PC-3 (cell line): ENCODE measurements around the gene MGAT2. TPM values are rescaled to one million over a fixed set of nuclear protein-coding genes. Genes with fewer than 3 reads are reported as not detected.

Experiments used
- ATAC-seq: fragments of 200-7000 bp; cut with Tn5 transposase; 2 replicates; pipeline ENCODE4 v1.9.1; 2020; ENCODE audit warnings: mild to moderate bottlenecking, moderate library complexity
- BruUV-seq: library from RNA; stranded (reverse); fragments of 400-500 nt; replicated peaks from 2 replicates; lab custom pipeline; 2021; lab: Mats Ljungman, UMichigan
- CTCF ChIA-PET: fragments of 300-600 bp; sonication (Branson Sonifier 250); formaldehyde crosslinking; loops from one replicate; lab custom pipeline; 2022; ENCODE audit warnings: antibody characterized with exemption; lab: Charles Lee
- POLR2A ChIA-PET: fragments of 300-600 bp; sonication (Branson Sonifier 250); formaldehyde crosslinking; loops from one replicate; lab custom pipeline; 2022; ENCODE audit warnings: antibody characterized with exemption; ENCODE audit not compliant: unreplicated experiment; lab: Charles Lee
- DNase-seq: peaks from one replicate; pipeline ENCODE4 v3.0.0-alpha.2; 2015
- H2AFZ ChIP-seq: fragments of 300-600 bp; sonication (generic); 2 replicates; pipeline ENCODE4 v1.6.0; 2016; ENCODE audit warnings: antibody characterized with exemption, low read length
- H3F3A ChIP-seq: fragments of 300-600 bp; sonication (generic); one replicate; pipeline ENCODE4 v1.6.0; 2017; ENCODE audit warnings: antibody characterized with exemption, low read length, control low read depth, mild to moderate bottlenecking; ENCODE audit not compliant: unreplicated experiment
- H3K27ac ChIP-seq: fragments of 300-600 bp; sonication (generic); 2 replicates; pipeline ENCODE4 v1.5.1; 2016; ENCODE audit warnings: mild to moderate bottlenecking, low read length
- H3K27me3 ChIP-seq: fragments of 300-600 bp; sonication (generic); 2 replicates; pipeline ENCODE4 v1.6.1; 2016; ENCODE audit warnings: low read length, mixed read lengths
- H3K36me3 ChIP-seq: fragments of 300-600 bp; sonication (generic); 2 replicates; pipeline ENCODE4 v1.6.1; 2016; ENCODE audit warnings: low read depth, mixed run types, low read length, mixed read lengths
- H3K4me1 ChIP-seq: fragments of 300-600 bp; sonication (generic); 2 replicates; pipeline ENCODE4 v1.5.1; 2016; ENCODE audit warnings: low read length; ENCODE audit not compliant: insufficient read depth
- H3K4me2 ChIP-seq: fragments of 300-600 bp; sonication (generic); 2 replicates; pipeline ENCODE4 v1.6.0; 2016; ENCODE audit warnings: low read length
- H3K4me3 ChIP-seq: fragments of 300-600 bp; sonication (generic); 2 replicates; pipeline ENCODE4 v1.5.1; 2016; ENCODE audit warnings: mild to moderate bottlenecking, low read length, mixed read lengths
- H3K79me2 ChIP-seq: fragments of 300-600 bp; sonication (generic); 2 replicates; pipeline ENCODE4 v1.6.1; 2017; ENCODE audit warnings: low read length, mixed read lengths
- H3K9ac ChIP-seq: fragments of 300-600 bp; sonication (generic); 2 replicates; pipeline ENCODE4 v1.6.0; 2016; ENCODE audit warnings: mild to moderate bottlenecking, low read length
- H3K9me2 ChIP-seq: fragments of 300-600 bp; sonication (generic); replicated peaks from 2 replicates; pipeline ENCODE4 v1.6.1; 2016; ENCODE audit warnings: mixed run types, low read length, mixed read lengths
- H3K9me3 ChIP-seq: fragments of 300-600 bp; sonication (generic); 2 replicates; pipeline ENCODE4 v1.6.1; 2016; ENCODE audit warnings: low read length, mixed read lengths
- H4K20me1 ChIP-seq: fragments of 300-600 bp; sonication (generic); 2 replicates; pipeline ENCODE4 v1.6.1; 2016; ENCODE audit warnings: low read length, mixed read lengths
- EZH2 ChIP-seq: fragments of 300-600 bp; sonication (generic); IDR thresholded peaks from one replicate; pipeline ENCODE4 v1.6.1; 2017; ENCODE audit warnings: antibody characterized with exemption, mild to moderate bottlenecking, low read length; ENCODE audit not compliant: unreplicated experiment
- EZH2phosphoT487 ChIP-seq: fragments of 300-600 bp; sonication (generic); IDR thresholded peaks from 2 replicates; pipeline ENCODE4 v1.6.1; 2018; ENCODE audit warnings: mild to moderate bottlenecking, antibody characterized with exemption, low read length, borderline replicate concordance
- intact Hi-C: fragments of 100-400 bp; cut with micrococcal nuclease; formaldehyde crosslinking; loops from 2 replicates; pipeline ENCODE4 v1.9.0; 2023
- total RNA-seq: library from RNA; depleted of rRNA; stranded (reverse); fragments of >200 nt; gene quantifications from 2 replicates; pipeline ENCODE4 v1.2.3, GENCODE V29; 2014
- TF ChIP-seq, protein P1 (sequence below): fragments of 300-600 bp; sonication (generic); conservative IDR thresholded peaks from 2 replicates; pipeline ENCODE4 v1.5.1; 2017; ENCODE audit warnings: antibody characterized with exemption, low read depth, mild to moderate bottlenecking, low read length

The MGAT2 gene
- total RNA-seq, 1 experiment from 2014 or later = 39.5 TPM

DNA sequence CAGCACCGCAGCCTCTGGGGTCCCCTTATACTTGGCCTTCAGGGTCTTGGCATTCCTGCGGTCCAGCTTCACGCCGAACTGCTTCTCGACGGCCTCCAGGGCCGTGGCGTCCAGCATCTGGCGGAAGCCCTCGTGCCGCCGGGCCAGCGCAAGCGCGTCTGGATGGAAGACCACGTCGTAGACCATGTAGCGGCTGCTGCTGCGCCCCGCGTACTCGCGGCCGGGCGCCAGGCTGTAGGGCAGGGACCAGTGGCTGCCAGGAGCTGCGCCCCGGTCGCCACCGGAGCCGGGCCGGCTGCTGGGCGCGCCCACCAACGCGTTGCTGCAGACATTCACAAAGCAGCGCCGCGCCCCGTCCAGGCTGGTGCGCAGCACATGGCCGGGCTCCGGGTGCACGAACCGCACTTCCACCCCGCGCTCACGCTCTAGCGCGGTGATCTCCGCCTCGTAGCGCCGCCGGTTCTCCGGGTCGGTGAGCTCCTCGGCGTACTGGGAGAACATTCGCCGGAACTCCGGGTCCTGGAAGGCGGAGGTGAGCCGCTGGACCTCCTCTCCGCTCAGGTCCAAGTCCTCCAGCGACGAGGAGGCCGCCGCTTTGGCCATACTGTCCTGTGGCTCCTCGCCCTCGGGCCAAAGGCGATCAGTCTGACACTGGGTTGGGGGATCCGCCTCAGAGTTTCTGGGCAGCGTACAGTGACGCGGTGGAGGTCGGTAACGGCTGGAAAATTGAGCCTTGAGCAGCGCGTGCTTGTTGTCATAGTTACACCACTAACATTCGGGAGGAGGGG is 14.1 kb downstream of the MGAT2 start, which contains the start of gene DNAAF2:
Gene DNAAF2 (minus strand): TSS at position 698 of the 788 bp plus-strand sequence. CDS start 95 bp downstream, at position 603.
- ATAC-seq (peak; percentile 37), DNase-seq (peak; percentile 74)
- Histone ChIP-seq H3K36me3 (peaks cover 20% of the 10 kb centered on the region), H3K27ac (peak within 1 kb of the TSS; percentile 88), H3K79me2 (peaks cover 95% of the 10 kb centered on the region), H2AFZ (peak within 1 kb of the TSS; percentile 91), H3K9me3 (no peaks in the 10 kb centered on the region), H3K9me2 (no peaks in the 10 kb centered on the region), H3F3A (no peaks in the 10 kb centered on the region), H3K27me3 (no peaks in the 10 kb centered on the region), H3K4me2 (peak within 1 kb of the TSS; percentile 81), H4K20me1 (peaks cover 14% of the 10 kb centered on the region), H3K9ac (peak within 1 kb of the TSS; percentile 99), H3K4me3 (peak within 1 kb of the TSS; percentile 71), H3K4me1 (peaks cover 28% of the 10 kb centered on the region)
- TF ChIP-seq, protein P1, sequence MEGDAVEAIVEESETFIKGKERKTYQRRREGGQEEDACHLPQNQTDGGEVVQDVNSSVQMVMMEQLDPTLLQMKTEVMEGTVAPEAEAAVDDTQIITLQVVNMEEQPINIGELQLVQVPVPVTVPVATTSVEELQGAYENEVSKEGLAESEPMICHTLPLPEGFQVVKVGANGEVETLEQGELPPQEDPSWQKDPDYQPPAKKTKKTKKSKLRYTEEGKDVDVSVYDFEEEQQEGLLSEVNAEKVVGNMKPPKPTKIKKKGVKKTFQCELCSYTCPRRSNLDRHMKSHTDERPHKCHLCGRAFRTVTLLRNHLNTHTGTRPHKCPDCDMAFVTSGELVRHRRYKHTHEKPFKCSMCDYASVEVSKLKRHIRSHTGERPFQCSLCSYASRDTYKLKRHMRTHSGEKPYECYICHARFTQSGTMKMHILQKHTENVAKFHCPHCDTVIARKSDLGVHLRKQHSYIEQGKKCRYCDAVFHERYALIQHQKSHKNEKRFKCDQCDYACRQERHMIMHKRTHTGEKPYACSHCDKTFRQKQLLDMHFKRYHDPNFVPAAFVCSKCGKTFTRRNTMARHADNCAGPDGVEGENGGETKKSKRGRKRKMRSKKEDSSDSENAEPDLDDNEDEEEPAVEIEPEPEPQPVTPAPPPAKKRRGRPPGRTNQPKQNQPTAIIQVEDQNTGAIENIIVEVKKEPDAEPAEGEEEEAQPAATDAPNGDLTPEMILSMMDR = peak; percentile 2; the same call in 1 of the 2 replicates
- TF ChIP-seq EZH2 (no peak), EZH2phosphoT487 (no peak)
- TSS peak; percentile 20 for BruUV-seq
- ChIA-PET CTCF (interaction anchor here (0.6 to 1.5 kb wide), 10 partner anchors 11 to 227 kb away, joined by 3 to 21 read pairs (median 5); partner anchors contain the start of genes KLHDC2, MGAT2, NEMF and RPL36AL), POLR2A (interaction anchor here (0.6 to 1.6 kb wide), 6 partner anchors 10 to 136 kb away, joined by 3 to 25 read pairs (median 12); partner anchors contain the start of genes KLHDC2, MGAT2, RPL36AL and RPS29)
- intact Hi-C loops = loop anchor here (1.0 to 2.0 kb wide), 5 partner anchors 58 to 218 kb away; partner anchors contain the start of genes KLHDC1 and NEMF

DNA sequence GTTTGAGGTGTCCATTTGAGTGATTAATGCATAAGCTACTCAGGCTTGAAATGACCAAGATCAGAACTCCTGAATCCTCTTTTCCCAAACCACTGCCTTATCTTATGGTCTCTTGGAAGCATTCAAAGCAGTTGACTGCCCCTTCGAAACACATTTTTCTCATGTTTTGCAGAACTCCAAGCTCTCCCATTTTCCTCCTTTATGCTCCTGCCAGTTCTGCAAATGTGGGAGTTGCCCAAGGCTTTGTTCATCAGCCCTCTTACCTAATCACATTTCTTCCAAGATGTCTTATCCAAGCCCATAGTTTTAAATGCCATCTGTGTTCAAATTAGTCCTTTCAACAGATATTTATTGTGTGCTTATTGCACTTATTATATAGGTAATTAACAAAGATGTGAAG is 16.3 kb downstream of the MGAT2 start:
- Histone ChIP-seq H3K4me2 (peak overlapping the region; percentile 81; the same call in 1 of the 2 replicates), H3K4me1 (peaks cover 31% of the 10 kb centered on the region), H2AFZ (no peak overlapping the region), H3K4me3 (no peak overlapping the region), H3K9me2 (no peaks in the 10 kb centered on the region), H3K27ac (no peak overlapping the region), H3K9me3 (no peaks in the 10 kb centered on the region), H3F3A (no peaks in the 10 kb centered on the region), H3K36me3 (peaks cover 23% of the 10 kb centered on the region), H4K20me1 (peaks cover 8% of the 10 kb centered on the region), H3K79me2 (peaks cover 92% of the 10 kb centered on the region), H3K9ac (no peak overlapping the region), H3K27me3 (no peaks in the 10 kb centered on the region)
- POLR2A ChIA-PET = no interaction called here
- no TSS peak for BruUV-seq
- intact Hi-C loops = no loop called here
- no peak for DNase-seq
- CTCF ChIA-PET = no interaction called here
- ATAC-seq = no peak
- no peak for TF ChIP-seq EZH2

DNA sequence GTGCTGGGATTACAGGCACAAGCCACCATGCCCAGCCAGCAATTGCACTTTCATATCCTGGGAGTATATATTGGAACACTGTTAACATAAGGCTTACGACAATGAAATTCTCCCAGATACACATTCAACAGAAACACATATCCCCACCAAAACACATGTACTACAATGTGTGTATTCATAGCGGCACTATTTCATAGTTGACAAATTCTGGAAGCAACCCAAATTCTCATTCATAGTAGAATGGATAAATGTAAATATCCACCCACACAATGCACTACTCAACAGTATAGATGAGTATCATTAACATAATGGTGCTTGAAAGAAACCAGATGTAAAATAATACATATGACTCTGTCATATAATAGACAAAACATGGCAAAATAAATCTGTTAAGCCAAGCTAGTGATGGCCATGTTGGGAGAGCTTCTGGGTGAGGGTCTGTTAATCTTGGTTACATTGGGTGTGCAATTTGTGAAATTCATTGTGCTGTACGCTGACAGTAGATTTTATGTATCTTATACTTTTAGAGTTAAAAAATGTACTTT is 17.0 kb downstream of the MGAT2 start:
- H3K4me3 ChIP-seq = no peak overlapping the region
- no peak overlapping the region for H3K27ac ChIP-seq
- H3K9me2 ChIP-seq = no peaks in the 10 kb centered on the region
- intact Hi-C loops = no loop called here
- DNase-seq (no peak), ATAC-seq (no peak)
- no peaks in the 10 kb centered on the region for H3F3A ChIP-seq
- H3K36me3 ChIP-seq = peaks cover 23% of the 10 kb centered on the region
- H3K9ac ChIP-seq = no peak overlapping the region
- 0 out of 2 replicates have a peak, but pooled peaks cover 4% of the 10 kb centered on the region for H4K20me1 ChIP-seq
- peaks cover 34% of the 10 kb centered on the region; the same call in 1 of the 2 replicates for H3K4me1 ChIP-seq
- TF ChIP-seq EZH2phosphoT487 = no peak
- TF ChIP-seq EZH2 = no peak
- POLR2A ChIA-PET = no interaction called here
- H2AFZ ChIP-seq = no peak overlapping the region
- no peak overlapping the region for H3K4me2 ChIP-seq
- peaks cover 89% of the 10 kb centered on the region for H3K79me2 ChIP-seq
- CTCF ChIA-PET = no interaction called here
- no peaks in the 10 kb centered on the region for H3K9me3 ChIP-seq
- no peaks in the 10 kb centered on the region for H3K27me3 ChIP-seq
- no TSS peak for BruUV-seq
